Measurements from ENCODE around the gene DBN1. TPM values are rescaled to one million over a fixed set of nuclear protein-coding genes. Genes with fewer than 3 reads are reported as not detected.

DBN1 gene
- total and polyA plus RNA-seq, 2 of the 8 experiments (the other 6 are each of a cell fraction or from before 2014, with no cell fraction given) = 168 to 333 TPM

GRCh38 chr5:177491983-177492746, 18.7 kb upstream of the DBN1 start (continued):
- TF ChIP-seq CHD7 (IDR thresholded peaks at IDR 0.05; ENCODE audit: insufficient replicate concordance, low read length) = no peak
